OCI-LY1 (cell line): ENCODE measurements around the gene PSMC4.

ENCODE experiments used
- EZH2 ChIP-seq: fragments of 200-600 bp; sonication (generic), shearing (Covaris generic); IDR thresholded peaks from 2 replicates; pipeline ENCODE4 v1.8.0; 2017; ENCODE audit warnings: borderline replicate concordance, mixed run types, mild to moderate bottlenecking, antibody characterized with exemption, low read length, moderate library complexity, mixed read lengths
- TF ChIP-seq, protein P1 (sequence below): fragments of 200-600 bp; sonication (generic), shearing (Covaris generic); IDR thresholded peaks from 2 replicates; pipeline ENCODE4 v1.5.1; 2017; ENCODE audit warnings: mild to moderate bottlenecking, antibody characterized with exemption, low read length, moderate library complexity, mixed read lengths

GRCh38 chr19:40026597-40026970 lies 55.6 kb downstream of the PSMC4 start:
- TF ChIP-seq, protein P1, sequence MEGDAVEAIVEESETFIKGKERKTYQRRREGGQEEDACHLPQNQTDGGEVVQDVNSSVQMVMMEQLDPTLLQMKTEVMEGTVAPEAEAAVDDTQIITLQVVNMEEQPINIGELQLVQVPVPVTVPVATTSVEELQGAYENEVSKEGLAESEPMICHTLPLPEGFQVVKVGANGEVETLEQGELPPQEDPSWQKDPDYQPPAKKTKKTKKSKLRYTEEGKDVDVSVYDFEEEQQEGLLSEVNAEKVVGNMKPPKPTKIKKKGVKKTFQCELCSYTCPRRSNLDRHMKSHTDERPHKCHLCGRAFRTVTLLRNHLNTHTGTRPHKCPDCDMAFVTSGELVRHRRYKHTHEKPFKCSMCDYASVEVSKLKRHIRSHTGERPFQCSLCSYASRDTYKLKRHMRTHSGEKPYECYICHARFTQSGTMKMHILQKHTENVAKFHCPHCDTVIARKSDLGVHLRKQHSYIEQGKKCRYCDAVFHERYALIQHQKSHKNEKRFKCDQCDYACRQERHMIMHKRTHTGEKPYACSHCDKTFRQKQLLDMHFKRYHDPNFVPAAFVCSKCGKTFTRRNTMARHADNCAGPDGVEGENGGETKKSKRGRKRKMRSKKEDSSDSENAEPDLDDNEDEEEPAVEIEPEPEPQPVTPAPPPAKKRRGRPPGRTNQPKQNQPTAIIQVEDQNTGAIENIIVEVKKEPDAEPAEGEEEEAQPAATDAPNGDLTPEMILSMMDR: no peak
- no peak for TF ChIP-seq EZH2
